T-helper 2 cell treated with Interferon-gamma antibody and Interleukin-4, amounts not matched to agents 5 μg/mL and 100 μg/mL, for 36 hours (primary cell): ENCODE data around the gene DOCK4.
A peak's percentile ranks its signal among the peaks of the same experiment; 100 is the strongest.

ENCODE experiments used
- DNase-seq: peaks from one replicate; pipeline ENCODE4 v3.0.0; 2021; ENCODE audit warnings: low spot score
- H3K27ac Mint-ChIP-seq: one replicate; pipeline ENCODE4 v1.8.0; 2021; ENCODE audit warnings: mild to moderate bottlenecking, mixed read lengths
- H3K27me3 Mint-ChIP-seq: one replicate; pipeline ENCODE4 v1.8.0; 2021; ENCODE audit warnings: low read depth, mixed read lengths
- H3K36me3 Mint-ChIP-seq: one replicate; pipeline ENCODE4 v1.8.0; 2021; ENCODE audit warnings: low read depth, mixed read lengths
- H3K4me1 Mint-ChIP-seq: one replicate; pipeline ENCODE4 v1.8.0; 2021; ENCODE audit warnings: low read depth, mixed read lengths
- H3K4me3 Mint-ChIP-seq: one replicate; pipeline ENCODE4 v1.8.0; 2022; ENCODE audit warnings: mild to moderate bottlenecking, moderate library complexity, mixed read lengths
- H3K9me3 Mint-ChIP-seq: one replicate; pipeline ENCODE4 v1.8.0; 2021; ENCODE audit warnings: mixed read lengths

Gene DOCK4

GRCh38 chr7:111743244-111743847 lies 462.9 kb downstream of the DOCK4 start:
- H3K4me3 Mint-ChIP-seq, result no peak overlapping the region

GRCh38 chr7:111741811-111742240 lies 464.4 kb downstream of the DOCK4 start:
- DNase-seq, result no peak
- H3K4me3 Mint-ChIP-seq, result no peak overlapping the region
- no peaks in the 10 kb centered on the region for H3K27me3 Mint-ChIP-seq
- no peaks in the 10 kb centered on the region for H3K4me1 Mint-ChIP-seq
- no peak overlapping the region for H3K27ac Mint-ChIP-seq
- no peaks in the 10 kb centered on the region for H3K9me3 Mint-ChIP-seq
- no peaks in the 10 kb centered on the region for H3K36me3 Mint-ChIP-seq

More at GRCh38 chr7:111743244-111743847, 462.9 kb downstream of the DOCK4 start:
- Mint-ChIP-seq H3K9me3 (no peaks in the 10 kb centered on the region), H3K36me3 (no peaks in the 10 kb centered on the region), H3K27me3 (no peaks in the 10 kb centered on the region), H3K4me1 (no peaks in the 10 kb centered on the region), H3K27ac (no peak overlapping the region)
- no peak for DNase-seq

- H3K9me3 Mint-ChIP-seq, result no peaks in the 10 kb centered on the region
- H3K4me1 Mint-ChIP-seq, result no peaks in the 10 kb centered on the region
- H3K27ac Mint-ChIP-seq, result no peak overlapping the region
- no peak overlapping the region for H3K4me3 Mint-ChIP-seq
- DNase-seq, result no peak
- no peaks in the 10 kb centered on the region for H3K36me3 Mint-ChIP-seq
- H3K27me3 Mint-ChIP-seq, result no peaks in the 10 kb centered on the region
Observed at GRCh38 chr7:111740942-111741341, 465.3 kb downstream of the DOCK4 start.

- Mint-ChIP-seq H3K27ac (no peak overlapping the region), H3K27me3 (no peaks in the 10 kb centered on the region), H3K4me3 (no peak overlapping the region), H3K36me3 (no peaks in the 10 kb centered on the region), H3K4me1 (no peaks in the 10 kb centered on the region), H3K9me3 (no peaks in the 10 kb centered on the region)
- DNase-seq, result no peak
Observed at GRCh38 chr7:111736552-111736874, 469.7 kb downstream of the DOCK4 start.

GRCh38 chr7:111735661-111736551 lies 470.3 kb downstream of the DOCK4 start:
- Mint-ChIP-seq H3K36me3 (no peaks in the 10 kb centered on the region), H3K27me3 (no peaks in the 10 kb centered on the region), H3K27ac (no peak overlapping the region), H3K9me3 (no peaks in the 10 kb centered on the region), H3K4me3 (no peak overlapping the region), H3K4me1 (no peaks in the 10 kb centered on the region)
- DNase-seq, result peak; percentile 27

- H3K27me3 Mint-ChIP-seq, result no peaks in the 10 kb centered on the region
- H3K9me3 Mint-ChIP-seq, result no peaks in the 10 kb centered on the region
- H3K27ac Mint-ChIP-seq, result no peak overlapping the region
- H3K4me3 Mint-ChIP-seq, result no peak overlapping the region
- no peak for DNase-seq
- no peaks in the 10 kb centered on the region for H3K4me1 Mint-ChIP-seq
- no peaks in the 10 kb centered on the region for H3K36me3 Mint-ChIP-seq
Observed at GRCh38 chr7:111734954-111735660, 471.1 kb downstream of the DOCK4 start.

- Mint-ChIP-seq H3K36me3 (no peaks in the 10 kb centered on the region), H3K4me3 (no peak overlapping the region), H3K9me3 (no peaks in the 10 kb centered on the region), H3K27me3 (no peaks in the 10 kb centered on the region), H3K4me1 (no peaks in the 10 kb centered on the region), H3K27ac (no peak overlapping the region)
- DNase-seq, result no peak
Observed at GRCh38 chr7:111732923-111733322, 473.3 kb downstream of the DOCK4 start.

GRCh38 chr7:111730476-111731300 lies 475.5 kb downstream of the DOCK4 start:
- H3K27me3 Mint-ChIP-seq, result no peaks in the 10 kb centered on the region
- no peaks in the 10 kb centered on the region for H3K36me3 Mint-ChIP-seq
- DNase-seq, result no peak
- no peaks in the 10 kb centered on the region for H3K4me1 Mint-ChIP-seq
- H3K27ac Mint-ChIP-seq, result no peak overlapping the region
- H3K4me3 Mint-ChIP-seq, result no peak overlapping the region
- no peaks in the 10 kb centered on the region for H3K9me3 Mint-ChIP-seq

- H3K4me3 Mint-ChIP-seq, result no peak overlapping the region
- no peak for DNase-seq
- H3K36me3 Mint-ChIP-seq, result no peaks in the 10 kb centered on the region
- no peaks in the 10 kb centered on the region for H3K9me3 Mint-ChIP-seq
- H3K4me1 Mint-ChIP-seq, result no peaks in the 10 kb centered on the region
- H3K27ac Mint-ChIP-seq, result no peak overlapping the region
- no peaks in the 10 kb centered on the region for H3K27me3 Mint-ChIP-seq
Observed at GRCh38 chr7:111730057-111730456, 476.1 kb downstream of the DOCK4 start.

GRCh38 chr7:111729483-111729882 lies 476.7 kb downstream of the DOCK4 start:
- Mint-ChIP-seq H3K27me3 (no peaks in the 10 kb centered on the region), H3K36me3 (no peaks in the 10 kb centered on the region), H3K4me1 (no peaks in the 10 kb centered on the region), H3K27ac (no peak overlapping the region), H3K9me3 (no peaks in the 10 kb centered on the region), H3K4me3 (no peak overlapping the region)
- no peak for DNase-seq

GRCh38 chr7:111728635-111728995 lies 477.6 kb downstream of the DOCK4 start:
- no peaks in the 10 kb centered on the region for H3K4me1 Mint-ChIP-seq
- no peak for DNase-seq
- no peaks in the 10 kb centered on the region for H3K27me3 Mint-ChIP-seq
- no peaks in the 10 kb centered on the region for H3K36me3 Mint-ChIP-seq
- no peaks in the 10 kb centered on the region for H3K9me3 Mint-ChIP-seq
- no peak overlapping the region for H3K27ac Mint-ChIP-seq
- no peak overlapping the region for H3K4me3 Mint-ChIP-seq

GRCh38 chr7:111727905-111728634 lies 478.1 kb downstream of the DOCK4 start:
- no peak overlapping the region for H3K27ac Mint-ChIP-seq
- H3K4me3 Mint-ChIP-seq, result no peak overlapping the region
- H3K4me1 Mint-ChIP-seq, result no peaks in the 10 kb centered on the region
- H3K27me3 Mint-ChIP-seq, result no peaks in the 10 kb centered on the region
- H3K9me3 Mint-ChIP-seq, result no peaks in the 10 kb centered on the region
- DNase-seq, result no peak
- no peaks in the 10 kb centered on the region for H3K36me3 Mint-ChIP-seq

- Mint-ChIP-seq H3K9me3 (no peaks in the 10 kb centered on the region), H3K4me3 (no peak overlapping the region), H3K36me3 (no peaks in the 10 kb centered on the region), H3K27me3 (no peaks in the 10 kb centered on the region), H3K27ac (no peak overlapping the region), H3K4me1 (no peaks in the 10 kb centered on the region)
- no peak for DNase-seq
Observed at GRCh38 chr7:111718886-111719285, 487.3 kb downstream of the DOCK4 start.
